Loucy (cell line): Measurements from ENCODE around the gene DIP2B.

Source experiments
- CTCF ChIP-seq: fragments of 200-600 bp; sonication (generic); conservative IDR thresholded peaks from 2 replicates; pipeline ENCODE4 v1.5.1; 2014; ENCODE audit warnings: mild to moderate bottlenecking, antibody characterized with exemption, low read length
- EZH2phosphoT487 ChIP-seq: fragments of 200-600 bp; IDR thresholded peaks from 2 replicates; pipeline ENCODE4 v1.6.1; 2018; ENCODE audit warnings: antibody characterized with exemption, mild to moderate bottlenecking, moderate library complexity, borderline replicate concordance

GRCh38 chr12:50621399-50622300, 116.9 kb downstream of the DIP2B start:
- TF ChIP-seq CTCF: no peak
- TF ChIP-seq EZH2phosphoT487: no peak
